Brain pericyte (primary cell): ENCODE results near the gene RTF1.
"Not testable (repeated sequence)": the region's sequence is repeated elsewhere in the genome, so short reads cannot be mapped to it uniquely, and the experiment has no call there.

Experiments
- DNase-seq: peaks from one replicate; pipeline ENCODE4 v3.0.0-alpha.2; 2012; ENCODE audit warnings: low read depth, low spot score

RTF1 gene

GRCh38 chr15:41416742-41417417 is at the start of gene RTF1:
Gene RTF1, plus strand, starts transcription at chr15:41417095. Its CDS starts 21 bp downstream, at chr15:41417116.
- DNase-seq, result peak; percentile 53

GRCh38 chr15:41367418-41367817 is 49.5 kb upstream of the RTF1 start:
- no peak for DNase-seq

DNA sequence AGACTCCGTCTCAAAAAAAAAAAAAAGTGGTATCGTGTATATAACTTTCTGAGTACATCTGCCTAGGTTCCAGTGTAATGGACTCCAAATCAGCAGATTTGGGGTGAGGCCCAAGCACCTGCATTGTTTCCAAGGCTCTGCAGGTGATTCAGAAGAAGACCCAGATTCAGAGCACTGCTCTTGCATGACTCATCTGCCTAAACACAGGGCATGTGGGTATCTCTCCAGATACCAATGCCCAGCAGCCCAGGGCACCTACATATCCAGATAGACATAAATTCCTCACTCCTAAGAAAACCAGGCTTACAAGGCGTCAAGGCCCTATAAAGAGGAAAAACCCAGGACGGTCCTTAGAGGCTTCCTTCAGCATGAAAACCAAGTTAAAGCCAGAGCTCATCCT is 38.9 kb upstream of the RTF1 start:
- DNase-seq, result no peak

DNA sequence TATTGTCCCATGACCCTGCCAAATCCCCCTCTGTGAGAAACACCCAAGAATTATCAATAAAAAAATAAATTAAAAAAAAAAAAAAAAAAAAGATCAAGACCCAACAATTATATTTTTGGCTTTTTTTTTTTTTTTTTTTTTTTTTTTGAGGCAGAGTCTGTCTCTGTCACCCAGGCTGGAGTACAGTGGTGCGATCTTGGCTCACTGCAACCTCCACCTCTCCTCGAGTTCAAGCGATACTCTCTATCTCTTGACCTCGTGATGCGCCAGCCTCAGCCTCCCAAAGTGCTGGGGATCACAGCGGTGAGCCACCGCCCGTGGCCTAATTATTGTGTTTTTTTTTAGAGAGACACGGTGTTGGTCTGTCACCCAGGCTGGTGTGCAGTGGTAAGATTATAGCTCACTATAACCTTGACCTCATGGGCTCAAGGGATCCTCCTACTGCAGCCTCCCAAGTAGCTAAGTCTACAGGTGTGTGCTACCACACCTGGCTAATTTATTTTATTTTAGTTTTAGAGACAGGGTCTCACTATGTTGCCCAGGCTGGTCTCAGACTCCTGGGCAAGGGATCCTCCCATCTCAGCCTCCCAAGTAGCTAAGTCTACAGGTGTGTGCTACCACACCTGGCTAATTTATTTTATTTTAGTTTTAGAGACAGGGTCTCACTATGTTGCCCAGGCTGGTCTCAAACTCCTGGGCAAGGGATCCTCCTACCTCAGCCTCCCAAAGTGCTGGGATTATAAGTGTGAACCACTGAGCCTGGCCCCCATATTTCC is 32.7 kb upstream of the RTF1 start:
- not testable (repeated sequence) for DNase-seq

GRCh38 chr15:41387646-41388045 is 29.2 kb upstream of the RTF1 start:
- DNase-seq, result no peak

DNA sequence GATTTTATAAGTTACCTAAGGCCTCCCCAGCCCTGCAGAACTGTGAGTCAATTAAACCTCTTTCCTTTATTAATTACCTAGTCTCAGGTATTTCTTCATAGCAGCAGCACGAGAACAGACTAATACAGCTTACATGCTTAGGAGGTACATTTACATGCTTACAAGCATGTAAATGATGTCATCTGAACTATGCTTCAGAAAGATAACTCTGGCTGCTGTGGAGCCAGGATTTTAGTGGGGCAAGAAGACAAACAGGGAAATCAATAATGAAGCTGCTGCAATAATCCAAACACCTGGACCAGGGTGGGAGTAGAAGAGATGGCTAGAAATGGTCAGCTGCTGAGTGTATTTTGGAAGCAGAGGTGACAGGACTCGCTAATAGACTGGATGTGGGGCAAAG is 24.2 kb upstream of the RTF1 start:
- no peak for DNase-seq

DNA sequence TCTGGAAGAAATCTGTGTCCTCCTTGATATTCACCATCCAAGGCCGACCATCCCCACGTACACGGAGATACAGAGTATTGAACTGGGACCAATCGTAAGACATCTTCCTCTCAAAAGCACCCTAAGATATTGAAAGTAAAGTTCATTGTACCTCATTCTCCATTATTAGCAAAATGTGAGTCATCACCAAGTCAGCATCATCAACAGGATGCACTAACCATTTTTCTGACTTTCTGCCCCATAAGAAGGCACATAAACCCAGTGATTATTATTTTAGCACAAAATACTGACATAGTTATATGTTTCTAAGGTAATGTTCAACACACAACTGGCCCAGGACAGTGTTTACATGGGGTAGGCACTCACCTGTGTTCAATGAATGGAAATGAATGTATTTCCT is 22.0 kb upstream of the RTF1 start:
- DNase-seq, result no peak

DNA sequence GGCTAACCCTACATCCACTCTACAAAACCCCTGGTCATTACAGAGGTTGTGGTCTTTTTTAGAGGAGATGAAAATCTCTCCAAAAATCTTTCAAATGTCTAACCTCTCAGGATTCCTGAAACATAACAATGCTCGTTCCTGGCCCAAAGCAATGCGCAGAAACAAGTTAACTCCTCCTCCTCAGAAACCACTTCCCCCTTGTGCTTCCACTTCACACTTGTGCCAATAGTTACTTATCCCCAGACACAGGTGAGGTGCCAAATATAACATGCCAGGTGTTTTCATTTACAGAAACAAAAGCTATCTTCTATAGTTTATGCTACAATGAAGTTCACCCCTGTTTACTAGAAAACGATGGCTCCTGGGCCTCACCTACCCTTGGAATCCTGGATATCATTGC is 20.8 kb upstream of the RTF1 start:
- DNase-seq, result no peak

GRCh38 chr15:41401904-41402267 is 15.0 kb upstream of the RTF1 start:
- DNase-seq, result no peak

GRCh38 chr15:41407341-41407740 is 9.6 kb upstream of the RTF1 start:
- DNase-seq, result no peak

DNA sequence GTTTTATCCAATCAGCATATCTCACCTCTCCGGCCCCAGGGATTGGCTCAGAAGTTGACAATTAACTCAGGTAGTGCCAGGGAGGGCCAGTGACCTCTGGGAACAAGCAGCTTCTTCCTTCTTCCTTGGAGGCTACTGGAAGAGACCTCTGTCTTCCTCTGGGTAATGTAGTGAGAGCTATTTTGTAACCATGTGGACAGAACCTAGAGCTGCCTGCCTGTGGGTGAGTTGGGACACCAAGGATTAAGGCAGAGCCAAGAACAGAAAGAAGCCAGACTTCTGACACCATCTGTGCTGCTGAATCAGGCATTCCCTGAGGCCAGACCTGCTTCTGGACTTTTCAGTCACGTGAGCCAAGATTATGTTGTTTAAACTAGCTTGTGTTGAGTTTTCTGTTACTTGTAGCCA is 8.7 kb upstream of the RTF1 start:
- no peak for DNase-seq

DNA sequence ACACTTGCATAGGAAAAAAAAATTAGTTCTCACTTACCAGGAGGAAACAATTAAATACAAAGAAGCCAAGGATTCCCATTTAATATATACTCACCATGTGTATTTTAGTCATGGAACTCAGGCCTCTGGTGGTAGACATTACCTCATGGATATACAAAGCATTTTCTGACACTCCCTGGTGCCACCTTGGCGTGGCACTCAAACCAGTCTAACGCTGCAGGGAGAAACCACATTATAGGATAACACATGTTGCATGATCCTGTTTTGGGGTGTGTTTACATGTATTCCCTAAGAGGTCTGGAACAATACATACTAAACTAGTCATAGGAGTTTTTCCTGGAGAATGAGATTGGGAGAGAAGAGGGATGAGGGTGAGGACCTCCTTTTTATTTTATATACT is 5.9 kb upstream of the RTF1 start:
- no peak for DNase-seq

DNA sequence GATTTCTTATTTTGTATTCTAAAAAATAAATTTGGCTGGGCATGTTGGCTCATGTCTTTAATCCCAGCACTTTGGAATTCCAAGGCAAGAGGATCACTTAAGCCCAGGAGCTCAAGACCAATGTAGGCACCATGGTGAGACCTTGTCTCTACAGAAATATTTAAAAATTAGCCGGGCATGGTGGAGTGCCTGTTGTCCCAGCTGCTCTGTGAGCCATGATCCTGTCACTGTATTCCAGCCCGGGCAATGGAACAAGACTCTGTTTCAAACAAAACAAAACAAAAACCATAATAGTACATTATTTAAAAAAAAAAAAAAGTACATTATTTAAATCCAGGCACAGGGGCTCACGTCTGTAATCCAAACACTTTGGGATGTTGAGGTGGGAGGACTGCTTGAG is 5.5 kb upstream of the RTF1 start:
- DNase-seq, result no peak

- DNase-seq, result no peak
Observed at GRCh38 chr15:41416128-41416741, 660 bp upstream of the RTF1 start.

GRCh38 chr15:41417418-41418195 is 712 bp downstream of the RTF1 start:
- no peak for DNase-seq

DNA sequence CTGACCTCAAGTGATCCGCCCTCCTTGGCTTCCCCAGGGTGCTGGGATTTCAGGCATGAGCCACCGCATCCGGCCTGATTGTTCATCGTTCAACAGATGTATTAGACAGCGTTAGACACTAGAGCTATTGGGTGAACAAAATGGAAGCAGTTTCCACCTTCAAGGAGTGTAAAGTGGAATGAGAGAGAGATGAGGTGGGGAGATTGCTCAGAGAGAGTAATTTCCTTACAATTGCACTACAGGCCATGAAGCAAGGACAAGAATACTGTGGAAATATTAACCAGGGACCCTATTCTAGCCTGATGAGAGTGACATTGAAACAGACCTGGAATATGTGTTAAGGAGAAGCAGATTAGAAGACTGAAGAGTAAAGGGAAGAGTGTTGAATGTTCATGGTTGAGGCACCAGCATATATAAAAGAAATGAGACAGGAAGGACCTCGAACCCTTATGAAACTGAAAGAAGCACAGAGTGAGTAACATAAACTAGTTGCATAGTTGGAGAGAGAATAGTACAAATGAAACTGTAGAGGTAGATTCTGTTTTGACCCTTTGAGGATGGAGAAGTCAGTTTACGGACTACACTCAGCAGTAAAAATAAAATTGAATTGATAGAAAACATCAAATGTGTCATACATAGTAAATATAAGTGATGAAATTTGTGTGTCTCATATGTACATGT is 7.2 kb downstream of the RTF1 start:
- no peak for DNase-seq

DNA sequence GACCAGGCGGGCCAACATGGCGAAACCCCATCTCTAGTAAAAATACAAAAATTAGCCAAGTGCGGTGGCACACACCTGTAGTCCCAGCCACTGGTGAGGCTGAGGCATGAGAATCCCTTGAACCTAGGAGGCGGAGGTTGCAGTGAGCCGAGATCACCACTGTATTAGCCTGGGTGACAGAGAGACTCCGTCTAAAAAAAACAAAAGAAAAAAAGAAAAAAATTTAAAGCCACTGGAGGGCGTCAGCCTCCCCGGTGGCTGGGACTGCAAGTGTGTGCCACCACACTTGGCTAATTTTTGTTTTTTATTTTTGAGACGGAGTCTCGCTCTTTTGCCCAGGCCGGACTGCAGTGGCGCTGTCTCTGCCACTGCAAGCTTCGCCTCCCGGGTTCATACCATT is 7.9 kb downstream of the RTF1 start:
- DNase-seq, result no peak

DNA sequence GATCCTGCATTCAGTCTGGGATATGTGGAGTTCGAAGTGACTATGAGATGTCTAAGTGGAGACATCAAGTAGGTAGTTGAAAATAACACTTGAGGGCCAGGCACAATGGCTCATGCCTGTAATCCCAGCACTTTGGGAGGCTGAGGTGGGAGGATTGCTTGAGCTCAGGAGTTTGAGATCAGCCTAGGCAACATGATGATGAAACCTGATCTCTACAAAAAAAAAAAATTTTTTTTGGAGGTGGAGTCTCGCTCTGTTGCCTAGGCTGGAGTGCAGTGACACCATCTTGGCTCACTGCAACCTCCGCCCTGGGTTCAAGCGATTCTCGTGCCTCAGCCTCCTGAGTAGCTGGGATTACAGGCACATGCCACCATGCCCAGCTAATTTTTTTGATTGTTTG is 9.0 kb downstream of the RTF1 start:
- not testable (repeated sequence) for DNase-seq

- DNase-seq, result no peak
Observed at GRCh38 chr15:41429003-41429890, 12.4 kb downstream of the RTF1 start.

- no peak for DNase-seq
Observed at GRCh38 chr15:41435037-41435786, 18.3 kb downstream of the RTF1 start.
